ENCODE data around the gene RAX2. TPM values are rescaled to one million over a fixed set of nuclear protein-coding genes. Genes with fewer than 3 reads are reported as not detected.
"Not testable (repeated sequence)": the region's sequence is repeated elsewhere in the genome, so short reads cannot be mapped to it uniquely, and the experiment has no call there.

Gene RAX2
- total RNA-seq, 1 donor from 2014 or later, result not detected

GRCh38 chr19:3766520-3766919 is 5.5 kb downstream of the RAX2 start:
- H3K4me3 ChIP-seq (ENCODE audit: low read depth, low read length), result no peak overlapping the region
- no peak for DNase-seq (ENCODE audit: low read depth)
- TF ChIP-seq, protein P1, sequence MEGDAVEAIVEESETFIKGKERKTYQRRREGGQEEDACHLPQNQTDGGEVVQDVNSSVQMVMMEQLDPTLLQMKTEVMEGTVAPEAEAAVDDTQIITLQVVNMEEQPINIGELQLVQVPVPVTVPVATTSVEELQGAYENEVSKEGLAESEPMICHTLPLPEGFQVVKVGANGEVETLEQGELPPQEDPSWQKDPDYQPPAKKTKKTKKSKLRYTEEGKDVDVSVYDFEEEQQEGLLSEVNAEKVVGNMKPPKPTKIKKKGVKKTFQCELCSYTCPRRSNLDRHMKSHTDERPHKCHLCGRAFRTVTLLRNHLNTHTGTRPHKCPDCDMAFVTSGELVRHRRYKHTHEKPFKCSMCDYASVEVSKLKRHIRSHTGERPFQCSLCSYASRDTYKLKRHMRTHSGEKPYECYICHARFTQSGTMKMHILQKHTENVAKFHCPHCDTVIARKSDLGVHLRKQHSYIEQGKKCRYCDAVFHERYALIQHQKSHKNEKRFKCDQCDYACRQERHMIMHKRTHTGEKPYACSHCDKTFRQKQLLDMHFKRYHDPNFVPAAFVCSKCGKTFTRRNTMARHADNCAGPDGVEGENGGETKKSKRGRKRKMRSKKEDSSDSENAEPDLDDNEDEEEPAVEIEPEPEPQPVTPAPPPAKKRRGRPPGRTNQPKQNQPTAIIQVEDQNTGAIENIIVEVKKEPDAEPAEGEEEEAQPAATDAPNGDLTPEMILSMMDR (conservative IDR thresholded peaks at IDR 0.05; ENCODE audit: low read depth, low read length), result no peak

- not testable (repeated sequence) for DNase-seq (ENCODE audit: low read depth); H3K4me3 ChIP-seq (ENCODE audit: low read depth, low read length)
Measured at GRCh38 chr19:3765757-3766156, 6.3 kb downstream of the RAX2 start.

GRCh38 chr19:3765121-3765520 is 6.9 kb downstream of the RAX2 start:
- TF ChIP-seq, protein P1 (conservative IDR thresholded peaks at IDR 0.05; ENCODE audit: low read depth, low read length), result no peak
- DNase-seq (ENCODE audit: low read depth), result no peak
- H3K4me3 ChIP-seq (ENCODE audit: low read depth, low read length), result no peak overlapping the region

- DNase-seq (ENCODE audit: low read depth), result peak; percentile 87
- peak within 1 kb of the TSS; percentile 100 for H3K4me3 ChIP-seq (ENCODE audit: low read depth, low read length)
- TF ChIP-seq, protein P1 (conservative IDR thresholded peaks at IDR 0.05; ENCODE audit: low read depth, low read length), result no peak
Measured at GRCh38 chr19:3762501-3763459, 9.2 kb downstream of the RAX2 start, which contains the start of gene MRPL54. Gene MRPL54 (plus strand): TSS chr19:3762682. CDS start chr19:3762701, 19 bp downstream.

GRCh38 chr19:3762130-3762473 is 9.9 kb downstream of the RAX2 start:
- no peak for DNase-seq (ENCODE audit: low read depth)
- H3K4me3 ChIP-seq (ENCODE audit: low read depth, low read length), result peak overlapping the region; percentile 100
- TF ChIP-seq, protein P1 (conservative IDR thresholded peaks at IDR 0.05; ENCODE audit: low read depth, low read length), result no peak

DNA sequence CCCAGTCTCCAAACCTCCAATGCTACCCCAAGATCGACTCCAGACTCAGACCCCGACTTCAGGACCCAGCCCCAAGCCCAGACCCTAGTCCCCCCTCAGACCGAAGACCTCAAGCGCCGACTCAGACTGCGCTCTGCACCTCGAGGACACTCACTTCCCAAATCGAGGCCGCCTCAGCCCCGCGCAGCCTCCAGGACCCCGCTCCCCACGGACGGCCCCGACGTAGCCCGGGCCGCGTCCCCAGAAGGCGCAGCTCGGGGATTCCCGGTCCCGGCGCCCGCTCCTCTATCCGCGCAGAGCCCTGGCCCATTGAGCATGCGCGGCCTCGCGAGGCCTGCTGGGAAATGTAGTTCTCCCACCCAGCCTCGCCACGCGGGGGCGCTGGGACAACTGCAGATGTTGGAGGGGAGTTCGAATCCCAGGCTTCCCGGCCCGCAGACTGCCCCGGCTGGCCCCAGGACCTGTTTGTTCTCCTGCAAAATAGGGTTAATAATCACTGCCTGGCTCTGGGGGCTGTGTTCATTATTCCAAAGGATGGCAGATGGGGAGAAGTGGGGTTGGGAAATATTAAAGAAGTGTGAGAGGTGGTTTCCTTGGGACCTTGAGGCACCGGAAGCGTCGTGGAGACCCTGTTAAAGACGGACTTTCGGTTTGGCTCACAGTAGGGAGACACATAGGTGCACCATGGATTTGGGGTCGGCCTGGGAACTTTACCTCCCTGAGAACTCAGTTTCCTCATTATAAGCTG is 10.5 kb downstream of the RAX2 start, which contains the start of gene APBA3:
TSS of gene APBA3 (minus strand) at position 311 of the 748 bp plus-strand sequence. CDS start 1,428 bp downstream, outside the sequence.
- no peak for DNase-seq (ENCODE audit: low read depth)

More for the DNA sequence above, 10.5 kb downstream of the RAX2 start, which contains the start of gene APBA3:
- peak within 1 kb of the TSS; percentile 100 for H3K4me3 ChIP-seq (ENCODE audit: low read depth, low read length)
- TF ChIP-seq, protein P1 (conservative IDR thresholded peaks at IDR 0.05; ENCODE audit: low read depth, low read length), result peak; percentile 63

Data from epithelial cell of proximal tubule (primary cell).